ENCODE data around the gene CDH4. TPM values are rescaled to one million over a fixed set of nuclear protein-coding genes. Genes with fewer than 3 reads are reported as not detected.

Gene CDH4
- total and polyA plus RNA-seq, 8 donors, result under 0.01 to 2.2 (median 0.11) TPM; not detected in 2

DNA sequence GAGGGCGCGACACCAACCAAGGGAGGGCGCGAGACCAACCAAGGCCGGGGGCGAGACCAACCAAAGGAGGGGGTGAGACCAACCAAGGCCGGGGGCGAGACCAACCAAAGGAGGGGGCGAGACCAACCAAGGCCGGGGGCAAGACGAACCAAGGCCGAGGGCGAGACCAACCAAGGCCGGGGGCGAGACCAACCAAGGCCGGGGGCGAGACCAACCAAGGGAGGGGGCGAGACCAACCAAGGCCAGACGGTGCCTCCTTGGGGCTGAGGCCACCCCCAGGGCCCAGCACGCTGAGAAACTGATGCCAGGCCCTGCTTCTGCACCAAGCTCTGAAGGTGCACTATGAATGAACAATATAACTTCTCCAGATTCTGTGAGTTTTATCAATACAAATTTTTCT is 726.4 kb downstream of the CDH4 start:
- Histone ChIP-seq H3K4me3 (no peak overlapping the region), H3K27me3 (no peaks in the 10 kb centered on the region), H3K27ac (no peak overlapping the region), H3K9me3 (no peaks in the 10 kb centered on the region), H3K36me3 (peaks cover 15 to 76% (median 70%) of the 10 kb centered on the region in 4 donors), H3K4me1 (peaks cover 0 to 7% (median 0%) of the 10 kb centered on the region in 4 donors)
- WGBS, 5 donors, result 95 to 100% (median 98%) methylated on average over 17 to 20 of the region's 20 CpGs
- TF ChIP-seq, protein P1, sequence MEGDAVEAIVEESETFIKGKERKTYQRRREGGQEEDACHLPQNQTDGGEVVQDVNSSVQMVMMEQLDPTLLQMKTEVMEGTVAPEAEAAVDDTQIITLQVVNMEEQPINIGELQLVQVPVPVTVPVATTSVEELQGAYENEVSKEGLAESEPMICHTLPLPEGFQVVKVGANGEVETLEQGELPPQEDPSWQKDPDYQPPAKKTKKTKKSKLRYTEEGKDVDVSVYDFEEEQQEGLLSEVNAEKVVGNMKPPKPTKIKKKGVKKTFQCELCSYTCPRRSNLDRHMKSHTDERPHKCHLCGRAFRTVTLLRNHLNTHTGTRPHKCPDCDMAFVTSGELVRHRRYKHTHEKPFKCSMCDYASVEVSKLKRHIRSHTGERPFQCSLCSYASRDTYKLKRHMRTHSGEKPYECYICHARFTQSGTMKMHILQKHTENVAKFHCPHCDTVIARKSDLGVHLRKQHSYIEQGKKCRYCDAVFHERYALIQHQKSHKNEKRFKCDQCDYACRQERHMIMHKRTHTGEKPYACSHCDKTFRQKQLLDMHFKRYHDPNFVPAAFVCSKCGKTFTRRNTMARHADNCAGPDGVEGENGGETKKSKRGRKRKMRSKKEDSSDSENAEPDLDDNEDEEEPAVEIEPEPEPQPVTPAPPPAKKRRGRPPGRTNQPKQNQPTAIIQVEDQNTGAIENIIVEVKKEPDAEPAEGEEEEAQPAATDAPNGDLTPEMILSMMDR (IDR thresholded peaks at IDR 0.05), result no peak
- TF ChIP-seq POLR2AphosphoS5 (IDR thresholded peaks at IDR 0.05), result no peak
- no peak for TF ChIP-seq EP300 (IDR thresholded peaks at IDR 0.05)
- no peak for TF ChIP-seq POLR2A (IDR thresholded peaks at IDR 0.05)
- no peak for DNase-seq
- intact Hi-C loops (cut with DNase I; ENCODE audit: low total_unique reads), result no loop called here

DNA sequence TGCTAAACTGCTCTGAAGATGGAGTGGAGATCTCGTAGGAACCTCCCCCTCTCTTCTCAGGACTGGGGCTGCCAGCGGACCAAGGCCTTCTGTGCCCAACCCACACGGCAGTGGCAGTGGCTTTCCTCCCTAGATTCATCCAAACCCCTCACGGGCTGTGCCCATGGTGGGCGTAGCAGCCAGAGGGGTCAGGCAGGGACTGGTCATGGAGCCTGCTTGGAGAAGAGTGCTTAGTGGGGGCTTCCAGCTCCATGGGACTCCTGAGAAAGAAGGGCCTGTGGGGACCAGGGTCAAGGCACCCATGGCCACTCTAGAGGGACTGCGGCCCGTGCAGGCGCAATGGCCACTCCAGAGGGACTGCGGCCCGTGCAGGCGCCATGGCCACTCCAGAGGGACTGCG is 727.0 kb downstream of the CDH4 start:
- Histone ChIP-seq H3K27ac (no peak overlapping the region), H3K4me3 (no peak overlapping the region), H3K4me1 (peaks cover 0 to 7% (median 0%) of the 10 kb centered on the region in 4 donors), H3K36me3 (peaks cover 10 to 74% (median 68%) of the 10 kb centered on the region in 4 donors), H3K9me3 (no peaks in the 10 kb centered on the region), H3K27me3 (no peaks in the 10 kb centered on the region)
- WGBS, 5 donors, result 79 to 99% (median 97%) methylated on average over 3 to 12 of the region's 12 CpGs
- intact Hi-C loops (cut with DNase I; ENCODE audit: low total_unique reads), result no loop called here
- no peak for DNase-seq
- TF ChIP-seq, protein P1 (IDR thresholded peaks at IDR 0.05), result no peak
- TF ChIP-seq POLR2AphosphoS5 (IDR thresholded peaks at IDR 0.05) (no peak), POLR2A (IDR thresholded peaks at IDR 0.05) (no peak), EP300 (IDR thresholded peaks at IDR 0.05) (no peak)

DNA sequence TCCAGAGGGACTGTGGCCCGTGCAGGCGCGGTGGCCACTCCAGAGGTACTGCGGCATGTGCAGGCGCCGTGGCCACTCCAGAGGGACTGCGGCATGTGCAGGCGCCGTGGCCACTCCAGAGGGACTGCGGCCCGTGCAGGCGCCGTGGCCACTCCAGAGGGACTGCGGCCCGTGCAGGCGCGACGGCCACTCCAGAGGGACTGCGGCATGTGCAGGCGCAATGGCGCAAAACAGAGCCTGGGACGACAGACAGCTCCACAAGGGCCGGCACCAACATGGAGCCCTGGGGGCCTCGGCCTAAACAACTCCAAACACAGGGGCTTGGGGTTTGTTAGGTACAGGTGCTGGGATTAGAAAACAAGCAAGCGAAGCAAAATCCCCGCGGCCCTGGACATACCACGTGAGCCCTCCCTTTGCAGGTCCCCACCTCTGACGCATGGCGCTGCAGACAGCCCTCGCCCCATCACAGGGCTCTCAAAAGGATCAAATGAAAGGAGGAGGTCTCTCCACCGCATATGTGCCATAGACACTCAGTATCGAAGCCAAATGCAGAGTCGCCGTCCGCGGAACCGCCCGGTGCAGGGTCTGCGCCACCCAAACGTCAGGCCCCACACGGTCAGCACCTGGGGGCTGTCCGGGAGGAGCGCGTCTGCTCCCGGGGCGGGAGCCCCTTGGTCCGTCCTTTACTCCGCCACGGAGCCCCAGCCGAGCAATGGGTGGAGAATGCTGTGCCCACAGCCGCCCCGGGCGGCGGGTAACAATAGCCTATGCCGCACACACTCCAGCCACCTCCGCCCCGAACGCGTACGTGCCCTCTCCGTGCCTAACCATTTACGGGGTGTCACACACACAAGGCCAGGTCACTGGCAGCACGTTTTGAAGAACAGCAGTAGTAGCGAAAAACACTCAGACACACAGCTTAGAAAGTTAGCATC is 727.9 kb downstream of the CDH4 start:
- Histone ChIP-seq H3K9me3 (no peaks in the 10 kb centered on the region), H3K36me3 (peaks cover 7 to 72% (median 67%) of the 10 kb centered on the region in 4 donors)

More for the DNA sequence above, 727.9 kb downstream of the CDH4 start:
- intact Hi-C loops (cut with DNase I; ENCODE audit: low total_unique reads), result no loop called here
- Histone ChIP-seq H3K27me3 (no peaks in the 10 kb centered on the region), H3K27ac (no peak overlapping the region), H3K4me3 (no peak overlapping the region), H3K4me1 (peaks cover 0 to 7% (median 0%) of the 10 kb centered on the region in 4 donors)
- WGBS, 5 donors, result 95 to 96% (median 96%) methylated on average over 56 to 65 of the region's 65 CpGs
- TF ChIP-seq, protein P1 (IDR thresholded peaks at IDR 0.05), result no peak
- TF ChIP-seq POLR2A (IDR thresholded peaks at IDR 0.05) (no peak), POLR2AphosphoS5 (IDR thresholded peaks at IDR 0.05) (no peak)
- no peak for DNase-seq
